HG03095 (cell line): ENCODE measurements around the gene COG6.

ENCODE experiments used
- ATAC-seq: cut with Tn5 transposase; IDR thresholded peaks from one replicate; pipeline ENCODE4 v1.9.1; 2021; ENCODE audit warnings: moderate library complexity; ENCODE audit not compliant: unreplicated experiment

The COG6 gene

GRCh38 chr13:39767791-39768517 is 112.5 kb downstream of the COG6 start:
- ATAC-seq: no peak

GRCh38 chr13:39768962-39769361 is 113.5 kb downstream of the COG6 start:
- ATAC-seq: no peak

GRCh38 chr13:39770221-39771090 is 115.0 kb downstream of the COG6 start:
- no peak for ATAC-seq

- ATAC-seq: no peak
Measured at GRCh38 chr13:39773833-39774232, 118.4 kb downstream of the COG6 start.

- peak; percentile 73 for ATAC-seq
Measured at GRCh38 chr13:39776439-39776838, 121.0 kb downstream of the COG6 start.

GRCh38 chr13:39777021-39777420 is 121.6 kb downstream of the COG6 start:
- ATAC-seq: no peak

GRCh38 chr13:39777527-39778061 is 122.1 kb downstream of the COG6 start:
- no peak for ATAC-seq

- no peak for ATAC-seq
Measured at GRCh38 chr13:39779337-39780265, 124.1 kb downstream of the COG6 start.

GRCh38 chr13:39780711-39781110 is 125.2 kb downstream of the COG6 start:
- no peak for ATAC-seq

GRCh38 chr13:39781381-39781780 is 125.9 kb downstream of the COG6 start:
- ATAC-seq: no peak

- ATAC-seq: no peak
Measured at GRCh38 chr13:39783051-39783450, 127.6 kb downstream of the COG6 start.

- ATAC-seq: no peak
Measured at GRCh38 chr13:39784347-39784746, 128.9 kb downstream of the COG6 start.

- no peak for ATAC-seq
Measured at GRCh38 chr13:39786091-39786490, 130.6 kb downstream of the COG6 start.

GRCh38 chr13:39787086-39787487 is 131.6 kb downstream of the COG6 start:
- no peak for ATAC-seq

- ATAC-seq: no peak
Measured at GRCh38 chr13:39788102-39788501, 132.6 kb downstream of the COG6 start.

- no peak for ATAC-seq
Measured at GRCh38 chr13:39789451-39789850, 134.0 kb downstream of the COG6 start.
